ENCODE results near the gene PIP5K1C. TPM values are rescaled to one million over a fixed set of nuclear protein-coding genes. Genes with fewer than 3 reads are reported as not detected.

Gene PIP5K1C
- total RNA-seq, 1 donor from 2014 or later: 40.1 TPM

- H3K27ac Mint-ChIP-seq (ENCODE audit: unreplicated experiment): no peak overlapping the region
- H3K4me3 Mint-ChIP-seq: no peak overlapping the region
- no peak for TF ChIP-seq CTCF (conservative IDR thresholded peaks at IDR 0.05)
- H3K9me3 Mint-ChIP-seq: peaks cover 3% of the 10 kb centered on the region
- no peak for DNase-seq (ENCODE audit: low read depth, low spot score)
- no peaks in the 10 kb centered on the region for H3K4me1 Mint-ChIP-seq
- H3K36me3 Mint-ChIP-seq (ENCODE audit: low read depth): no peaks in the 10 kb centered on the region
- H3K27me3 Mint-ChIP-seq (ENCODE audit: low read depth): peaks cover 48% of the 10 kb centered on the region
Measured at GRCh38 chr19:3590991-3591659, 109.1 kb downstream of the PIP5K1C start.

GRCh38 chr19:3589949-3590348, 110.3 kb downstream of the PIP5K1C start:
- H3K9me3 Mint-ChIP-seq: peaks cover 3% of the 10 kb centered on the region
- TF ChIP-seq CTCF (conservative IDR thresholded peaks at IDR 0.05): no peak
- no peak overlapping the region for H3K4me3 Mint-ChIP-seq
- H3K36me3 Mint-ChIP-seq (ENCODE audit: low read depth): no peaks in the 10 kb centered on the region
- H3K27ac Mint-ChIP-seq (ENCODE audit: unreplicated experiment): no peak overlapping the region
- DNase-seq (ENCODE audit: low read depth, low spot score): no peak
- H3K4me1 Mint-ChIP-seq: no peaks in the 10 kb centered on the region
- H3K27me3 Mint-ChIP-seq (ENCODE audit: low read depth): peaks cover 55% of the 10 kb centered on the region

- no peaks in the 10 kb centered on the region for H3K4me1 Mint-ChIP-seq
- H3K9me3 Mint-ChIP-seq: peaks cover 3% of the 10 kb centered on the region
- no peak for TF ChIP-seq CTCF (conservative IDR thresholded peaks at IDR 0.05)
- peaks cover 55% of the 10 kb centered on the region for H3K27me3 Mint-ChIP-seq (ENCODE audit: low read depth)
- H3K27ac Mint-ChIP-seq (ENCODE audit: unreplicated experiment): no peak overlapping the region
- H3K4me3 Mint-ChIP-seq: no peak overlapping the region
- H3K36me3 Mint-ChIP-seq (ENCODE audit: low read depth): no peaks in the 10 kb centered on the region
- DNase-seq (ENCODE audit: low read depth, low spot score): no peak
Measured at GRCh38 chr19:3589439-3589838, 110.8 kb downstream of the PIP5K1C start.

GRCh38 chr19:3586707-3587346, 113.4 kb downstream of the PIP5K1C start:
- Mint-ChIP-seq H3K4me3 (no peak overlapping the region), H3K27ac (ENCODE audit: unreplicated experiment) (no peak overlapping the region), H3K36me3 (ENCODE audit: low read depth) (no peaks in the 10 kb centered on the region), H3K4me1 (no peaks in the 10 kb centered on the region), H3K9me3 (peaks cover 3% of the 10 kb centered on the region), H3K27me3 (ENCODE audit: low read depth) (peaks cover 60% of the 10 kb centered on the region)
- DNase-seq (ENCODE audit: low read depth, low spot score): no peak
- no peak for TF ChIP-seq CTCF (conservative IDR thresholded peaks at IDR 0.05)

GRCh38 chr19:3586127-3586626, 114.1 kb downstream of the PIP5K1C start:
- peaks cover 3% of the 10 kb centered on the region for H3K9me3 Mint-ChIP-seq
- H3K27ac Mint-ChIP-seq (ENCODE audit: unreplicated experiment): no peak overlapping the region
- peaks cover 60% of the 10 kb centered on the region for H3K27me3 Mint-ChIP-seq (ENCODE audit: low read depth)
- no peaks in the 10 kb centered on the region for H3K4me1 Mint-ChIP-seq
- DNase-seq (ENCODE audit: low read depth, low spot score): peak; percentile 44
- TF ChIP-seq CTCF (conservative IDR thresholded peaks at IDR 0.05): peak; percentile 62
- H3K4me3 Mint-ChIP-seq: no peak overlapping the region
- no peaks in the 10 kb centered on the region for H3K36me3 Mint-ChIP-seq (ENCODE audit: low read depth)

Measured in neural crest cell (in vitro differentiated cells).